HG03457 (cell line): Measurements from ENCODE around the gene KLHL1.
A peak's percentile ranks its signal among the peaks of the same experiment; 100 is the strongest.

Experiments used
- ATAC-seq: cut with Tn5 transposase; IDR thresholded peaks from one replicate; pipeline ENCODE4 v1.9.1; 2021; ENCODE audit warnings: moderate number of reproducible peaks; ENCODE audit not compliant: unreplicated experiment

KLHL1 gene

DNA sequence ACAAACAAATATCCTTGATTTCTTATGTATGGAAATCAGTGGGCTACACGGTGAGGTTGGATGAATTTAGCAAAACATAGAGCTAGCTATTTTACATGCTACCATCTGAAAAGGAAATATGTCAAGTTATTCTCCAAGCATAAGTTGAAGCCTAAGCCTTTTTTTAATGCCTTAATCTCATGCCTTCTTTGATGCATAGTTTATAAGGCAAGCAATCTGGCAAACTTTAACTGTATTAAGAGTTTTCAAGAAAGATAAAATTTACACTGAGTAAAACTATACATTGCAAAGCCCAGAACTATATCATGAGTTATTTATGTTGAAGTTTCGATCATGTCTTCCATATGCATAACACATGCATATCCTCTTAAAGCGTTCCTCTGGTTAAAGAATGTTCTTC is 85.6 kb downstream of the KLHL1 start:
- no peak for ATAC-seq

DNA sequence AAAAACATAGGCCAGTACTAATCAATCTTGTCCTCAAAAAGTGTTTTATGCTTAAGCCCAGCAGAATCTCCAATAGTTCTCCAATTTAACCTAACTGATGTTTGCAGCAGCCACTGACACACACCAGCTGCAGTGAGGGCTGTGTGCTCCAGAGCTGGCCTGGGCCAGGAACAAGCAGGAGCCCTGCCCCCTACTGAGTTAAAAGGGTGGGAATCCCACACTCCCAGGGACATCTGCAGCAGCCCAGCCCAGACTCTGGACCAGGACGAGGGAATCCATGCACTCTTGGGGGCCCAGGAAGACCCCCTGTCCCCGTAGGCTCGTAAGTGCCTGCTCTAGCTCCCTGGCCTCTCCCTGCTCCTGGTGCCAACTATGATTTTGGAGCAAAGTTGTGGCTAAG is 92.1 kb downstream of the KLHL1 start:
- no peak for ATAC-seq

DNA sequence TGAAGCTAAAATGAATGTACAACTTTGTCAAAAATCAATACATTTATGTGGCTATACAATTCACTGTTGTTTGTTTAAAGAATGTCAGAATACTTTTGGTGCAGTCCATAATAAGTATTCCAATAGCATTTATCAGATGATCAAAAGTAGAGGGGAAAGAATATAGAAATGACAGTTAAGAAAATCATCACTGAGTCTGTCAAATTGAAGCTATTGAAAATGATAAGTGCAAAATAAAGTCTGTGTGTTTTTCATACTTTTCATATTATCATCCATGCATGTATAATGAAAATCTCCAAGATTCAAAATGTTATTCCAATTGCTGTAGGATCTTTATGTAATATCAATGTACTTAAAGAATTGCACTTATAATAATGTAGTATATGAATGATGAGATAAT is 93.9 kb downstream of the KLHL1 start:
- no peak for ATAC-seq

DNA sequence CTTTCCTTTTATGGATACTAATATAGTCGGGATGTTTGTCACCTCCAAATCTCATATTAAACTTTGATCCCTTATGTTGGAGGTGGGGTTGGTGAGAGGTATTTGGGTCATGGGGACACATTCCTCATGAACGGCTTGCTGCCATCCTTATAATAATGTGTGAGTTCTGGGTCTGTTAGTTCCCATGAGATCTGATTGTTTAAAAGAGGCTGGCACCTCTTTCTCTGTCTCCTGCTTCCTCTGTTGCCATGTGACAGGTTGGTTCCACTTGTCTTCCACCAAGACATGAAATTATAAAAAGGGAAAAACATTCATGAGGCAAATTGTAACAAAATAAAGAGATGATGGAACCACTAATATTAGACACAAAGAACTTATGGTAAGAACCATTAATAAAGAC is 108.4 kb downstream of the KLHL1 start:
- no peak for ATAC-seq

DNA sequence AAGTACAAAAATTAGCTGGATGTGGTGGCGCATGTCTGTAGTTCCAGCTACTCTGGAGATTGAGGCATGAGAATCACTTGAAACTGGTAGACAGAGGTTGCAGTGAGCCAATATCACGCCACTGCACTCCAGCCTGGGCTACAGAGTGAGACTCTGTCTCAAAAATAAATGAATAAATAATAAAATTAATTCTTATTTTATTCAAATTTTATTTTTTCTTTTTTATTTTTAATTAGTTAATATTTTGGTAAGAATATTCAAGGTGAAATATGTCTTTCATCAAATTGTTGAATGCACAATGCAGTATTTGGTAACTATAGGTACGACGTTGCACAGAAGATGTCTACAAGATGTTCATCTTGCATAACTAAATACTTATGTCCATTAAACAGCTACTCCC is 111.2 kb downstream of the KLHL1 start:
- no peak for ATAC-seq

DNA sequence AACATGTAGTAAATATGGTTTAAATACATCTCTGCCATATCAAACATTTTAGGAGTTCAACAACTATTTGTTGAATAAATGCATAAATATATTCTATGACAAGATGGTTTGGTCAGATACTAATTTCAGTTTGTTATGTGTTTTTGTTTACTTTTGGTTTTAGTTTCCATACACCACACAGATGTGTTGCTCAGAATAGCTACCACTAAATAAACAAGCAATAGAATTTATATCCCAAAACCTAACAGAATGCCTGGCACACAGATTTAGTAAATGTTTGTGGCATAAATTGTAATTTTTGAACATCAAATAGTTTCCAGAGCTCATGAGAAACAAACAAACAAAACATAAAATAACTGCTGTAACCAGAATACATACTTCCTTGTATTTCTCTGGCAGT is 127.5 kb downstream of the KLHL1 start:
- ATAC-seq: no peak

DNA sequence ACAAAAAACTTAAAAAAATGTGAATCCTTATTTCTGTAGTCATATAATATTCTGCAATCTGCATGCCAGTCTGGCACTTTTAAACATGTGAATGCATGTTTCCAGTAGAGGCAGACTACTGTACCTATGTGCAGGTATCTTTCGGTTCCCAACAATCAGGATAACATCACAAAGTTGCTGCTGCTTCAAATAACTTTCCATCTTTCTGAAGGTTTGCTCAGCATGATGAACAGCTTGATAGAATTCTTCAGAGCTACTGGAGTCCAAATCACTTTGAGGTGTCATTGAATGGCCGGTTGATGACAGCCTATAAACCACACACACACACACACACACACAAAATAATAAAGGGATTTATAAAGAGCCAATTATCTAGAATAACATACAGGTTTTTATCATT is 132.8 kb downstream of the KLHL1 start:
- no peak for ATAC-seq

DNA sequence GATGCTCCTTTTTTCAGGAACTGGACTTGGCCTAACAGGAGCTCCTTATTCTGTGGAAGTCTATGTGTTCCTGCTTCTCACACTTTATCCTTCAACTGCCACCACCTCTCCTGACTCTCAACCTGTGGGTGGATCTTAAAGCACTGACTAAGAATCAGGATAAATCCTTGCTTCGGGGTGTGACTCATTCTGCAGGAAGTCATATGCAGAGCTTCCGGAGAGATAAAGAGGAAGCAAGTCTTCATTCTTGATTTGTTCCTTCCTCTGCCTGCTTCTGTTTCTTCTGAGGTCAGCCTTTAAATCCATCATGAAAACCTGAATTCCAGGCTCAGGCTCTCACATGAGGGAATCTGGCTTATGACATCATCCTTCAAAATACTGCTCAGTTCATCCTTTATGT is 137.7 kb downstream of the KLHL1 start:
- ATAC-seq: no peak

DNA sequence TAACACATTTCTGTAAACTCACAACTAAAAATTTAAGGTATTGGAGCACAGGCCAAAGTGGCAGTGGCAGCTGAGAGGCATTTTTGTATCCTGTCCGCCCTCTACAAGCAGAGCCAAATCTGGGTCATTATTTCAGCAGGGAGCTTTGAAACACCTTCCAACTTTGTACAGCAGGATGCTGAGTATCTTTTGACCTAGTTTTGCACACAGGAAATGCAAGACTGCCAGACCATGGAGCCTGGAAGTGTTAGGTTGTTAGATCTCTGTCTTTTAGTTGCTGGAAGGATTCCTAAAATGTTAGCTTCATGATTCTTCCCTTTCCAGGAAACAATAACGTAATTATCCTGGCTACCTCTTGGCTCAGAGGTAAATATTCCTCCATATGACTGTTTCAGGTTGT is 149.2 kb downstream of the KLHL1 start:
- no peak for ATAC-seq

DNA sequence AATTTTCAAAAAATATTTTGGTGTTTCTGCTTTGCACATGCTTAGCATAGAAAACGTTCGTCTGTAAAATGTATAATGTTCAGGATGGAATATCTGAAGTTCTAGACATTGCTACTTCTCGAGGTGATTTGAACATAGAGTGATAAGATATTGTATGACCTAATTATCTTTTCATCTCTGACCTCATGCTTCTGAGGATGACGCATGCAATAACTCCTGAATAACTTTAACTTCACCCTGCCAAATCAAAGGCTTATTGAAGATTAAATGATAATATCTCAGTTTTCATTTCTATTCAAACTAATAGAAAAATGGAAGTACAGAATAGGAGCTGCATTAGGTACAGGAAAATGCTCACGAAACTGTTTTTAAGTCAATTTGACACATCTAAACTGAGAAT is 151.4 kb downstream of the KLHL1 start:
- ATAC-seq: no peak

DNA sequence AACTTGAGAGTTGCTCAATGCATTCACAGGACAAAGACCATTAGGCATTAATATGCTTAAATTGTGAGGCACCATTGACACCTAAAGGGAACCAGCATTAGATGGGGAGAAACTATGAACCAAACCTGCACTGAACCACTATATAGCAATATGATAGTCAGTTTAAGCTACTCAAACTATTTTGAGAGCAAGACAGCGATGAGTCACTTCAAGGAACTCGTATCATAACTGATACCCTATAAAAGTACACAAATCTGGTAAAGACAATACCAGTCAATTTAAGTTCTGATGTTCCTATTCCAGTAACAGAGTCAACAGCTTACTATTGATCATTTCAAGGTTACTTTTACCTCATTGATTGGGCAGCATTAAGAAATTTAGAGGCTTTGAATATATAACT is 151.9 kb downstream of the KLHL1 start:
- ATAC-seq: no peak

DNA sequence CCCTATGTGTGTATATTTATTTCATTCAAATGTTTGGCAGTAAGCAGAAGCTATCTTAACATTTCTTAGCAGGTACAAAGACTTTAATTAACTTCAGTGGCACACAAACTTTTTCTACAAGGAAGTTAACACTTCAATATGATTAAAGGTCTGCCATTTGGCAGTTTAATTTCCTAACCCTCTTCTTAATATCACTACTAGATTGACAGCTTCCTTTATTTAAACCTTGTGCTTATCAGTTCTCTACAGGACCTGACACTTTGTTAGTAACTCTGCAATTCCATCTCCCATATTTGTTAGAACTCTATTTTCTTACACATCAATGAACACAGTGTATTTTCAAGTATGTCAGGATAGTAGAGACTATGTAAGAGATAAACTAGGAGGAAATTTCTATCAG is 153.0 kb downstream of the KLHL1 start:
- no peak for ATAC-seq

DNA sequence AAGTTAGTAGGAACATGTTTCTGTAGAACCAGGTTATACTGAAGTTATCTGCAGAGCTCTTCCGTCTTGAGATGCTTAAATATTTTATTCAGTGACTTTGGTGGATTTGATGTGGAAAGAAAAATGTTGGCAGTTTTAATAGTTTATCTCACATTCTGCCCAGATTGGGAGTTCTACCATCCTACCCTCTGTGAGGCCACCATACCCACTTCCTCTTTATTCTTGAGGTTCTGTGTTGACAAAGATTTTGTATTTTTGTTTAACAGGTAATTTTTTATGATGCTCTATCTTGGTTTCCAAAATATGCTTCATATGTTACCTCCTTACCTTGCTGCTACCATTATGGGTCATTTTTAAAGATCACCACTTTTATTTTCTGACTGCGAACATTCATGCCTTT is 156.8 kb downstream of the KLHL1 start:
- no peak for ATAC-seq

DNA sequence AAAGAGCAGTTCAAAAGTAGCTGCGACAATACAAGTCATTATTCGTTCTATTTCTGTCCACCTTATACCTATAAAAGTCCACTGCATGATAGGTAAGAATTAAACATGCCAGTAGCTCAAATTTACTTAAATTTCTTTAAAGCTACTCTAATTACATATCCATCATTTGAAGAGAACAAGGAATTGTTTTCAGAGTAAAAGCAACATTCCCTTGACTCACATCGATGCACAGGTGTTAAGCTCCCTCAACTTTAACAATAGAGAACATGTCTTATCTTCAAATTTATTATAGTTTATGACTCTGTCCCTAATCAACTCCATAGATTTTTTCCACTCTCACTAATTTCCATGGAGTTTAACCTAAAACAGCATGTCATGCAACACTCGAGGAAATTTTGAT is 158.1 kb downstream of the KLHL1 start:
- ATAC-seq: no peak

DNA sequence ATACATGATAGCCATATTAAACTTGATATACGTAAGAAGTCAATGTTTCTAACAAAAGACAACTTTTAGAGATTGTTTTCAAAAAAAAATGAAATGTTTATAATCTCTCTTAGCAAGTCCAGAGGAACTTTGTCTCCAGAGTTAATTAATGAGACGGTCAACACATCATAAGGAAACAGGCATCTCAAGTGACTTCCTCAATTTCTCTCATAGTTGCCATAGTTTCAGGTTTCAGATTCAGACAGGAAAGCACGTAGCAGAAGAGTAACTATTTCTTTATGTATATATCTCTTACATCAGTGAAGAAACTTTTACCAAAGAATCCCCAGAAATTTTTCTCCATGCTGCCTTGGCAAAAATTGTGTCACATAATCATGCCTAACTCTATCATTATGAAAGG is 160.2 kb downstream of the KLHL1 start:
- peak; percentile 98 for ATAC-seq

DNA sequence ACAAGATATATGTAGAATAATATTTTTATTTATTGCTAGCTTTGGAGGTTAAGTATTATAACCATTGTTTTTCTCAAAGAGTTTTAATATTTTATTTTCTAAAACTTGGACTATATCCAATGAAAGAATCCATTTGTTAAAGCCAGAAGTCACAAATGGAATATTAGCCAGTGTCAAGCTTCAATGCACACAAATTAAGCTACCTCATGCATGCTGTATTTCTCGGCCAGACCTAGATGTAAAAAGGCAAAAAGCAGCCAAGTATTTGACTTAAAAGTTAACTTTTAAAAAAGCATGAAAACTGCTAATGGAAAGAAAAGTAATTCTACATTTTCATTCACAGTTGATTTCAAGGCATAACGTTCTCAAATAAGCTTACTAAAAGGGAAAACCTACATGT is 160.7 kb downstream of the KLHL1 start:
- no peak for ATAC-seq

DNA sequence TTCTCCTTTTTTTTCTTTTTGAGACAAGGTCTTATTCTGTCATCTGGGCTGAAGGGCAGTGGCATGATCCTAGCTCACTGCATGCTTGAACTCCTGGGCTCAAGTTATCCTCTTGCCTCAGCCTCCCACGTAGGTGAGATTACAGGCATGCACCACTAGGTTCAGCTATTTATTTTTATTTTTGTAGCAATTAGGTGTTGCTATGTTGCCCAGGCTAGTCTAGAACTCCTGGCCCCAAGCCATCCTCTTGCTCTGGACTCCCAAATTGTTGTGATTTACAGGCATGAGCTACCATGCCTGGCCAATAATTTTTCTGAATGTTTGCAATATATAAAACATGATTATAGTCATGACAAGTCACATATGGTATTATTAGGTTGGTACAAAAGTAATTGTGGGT is 161.7 kb downstream of the KLHL1 start:
- no peak for ATAC-seq

DNA sequence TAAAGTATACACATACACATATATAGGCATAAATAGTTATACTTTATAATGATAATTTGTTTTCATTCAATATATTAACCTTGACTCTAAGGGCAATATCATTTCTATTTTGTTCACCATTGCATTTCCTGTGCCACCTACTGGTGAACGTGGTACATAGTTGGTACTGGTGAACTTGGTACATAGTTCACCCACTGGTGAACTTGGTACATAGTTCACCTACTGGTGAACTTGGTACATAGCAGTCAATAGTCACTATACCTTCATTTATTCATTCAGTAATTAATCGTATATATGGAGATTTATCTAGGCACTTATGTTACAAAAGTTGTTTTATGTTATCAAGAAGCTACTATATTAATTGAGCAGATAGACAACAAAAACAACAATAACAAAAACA is 173.2 kb downstream of the KLHL1 start:
- ATAC-seq: peak; percentile 98

DNA sequence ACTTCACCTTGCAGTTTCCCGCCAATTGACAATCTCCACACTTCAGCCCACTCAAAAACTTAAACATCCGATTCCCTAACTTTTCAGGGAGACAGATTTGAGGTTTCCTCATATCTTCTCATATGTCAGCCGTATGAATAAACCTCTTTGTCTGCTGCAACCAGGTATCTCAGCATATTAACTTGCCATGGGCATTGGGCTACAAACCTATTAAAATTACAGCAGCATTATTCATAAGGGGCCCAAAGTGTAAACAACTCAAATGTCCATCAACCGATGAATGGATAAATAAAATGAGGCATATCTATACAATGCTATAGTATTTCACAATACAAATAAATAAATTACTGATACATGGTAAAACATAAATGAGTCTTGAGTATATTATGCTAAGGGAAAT is 180.0 kb downstream of the KLHL1 start:
- ATAC-seq: no peak

DNA sequence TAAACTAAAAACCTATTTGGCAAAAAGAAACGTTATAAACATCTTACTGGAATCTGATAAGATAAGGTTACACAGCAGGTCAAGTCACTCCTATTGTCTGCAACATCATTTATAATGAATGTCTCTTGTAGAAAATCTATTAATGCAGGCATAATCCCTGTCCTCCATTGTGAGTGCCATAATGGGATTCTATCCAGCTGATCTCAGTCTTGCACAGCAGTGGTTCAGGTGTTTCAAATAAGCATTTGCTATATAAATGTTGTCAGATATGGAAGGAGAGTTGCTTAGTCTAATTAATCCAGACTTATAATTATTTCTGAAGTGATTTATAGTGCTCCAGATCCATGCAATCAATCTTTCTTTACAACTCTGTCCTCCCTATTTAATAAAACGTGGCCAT is 187.1 kb downstream of the KLHL1 start:
- no peak for ATAC-seq

DNA sequence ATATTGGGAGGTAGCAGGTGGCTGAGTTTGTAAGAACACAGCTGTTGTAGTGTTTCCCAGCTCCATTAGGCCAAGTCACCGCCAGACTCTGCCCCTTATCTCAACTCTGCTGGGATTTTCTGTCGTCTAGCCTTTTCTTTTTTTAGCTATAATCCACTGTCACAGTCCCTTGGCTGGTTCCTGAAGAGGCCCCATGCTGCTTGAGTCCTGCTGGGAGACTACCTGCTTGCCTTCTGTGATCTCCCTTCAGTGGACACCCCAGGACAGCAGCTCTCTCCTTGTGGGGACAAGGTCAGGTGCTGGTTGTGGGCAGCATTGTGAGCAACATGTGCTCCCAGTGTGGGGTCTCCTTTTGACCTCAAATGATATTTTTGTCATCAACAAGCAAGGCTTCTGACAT is 195.6 kb downstream of the KLHL1 start:
- ATAC-seq: no peak

DNA sequence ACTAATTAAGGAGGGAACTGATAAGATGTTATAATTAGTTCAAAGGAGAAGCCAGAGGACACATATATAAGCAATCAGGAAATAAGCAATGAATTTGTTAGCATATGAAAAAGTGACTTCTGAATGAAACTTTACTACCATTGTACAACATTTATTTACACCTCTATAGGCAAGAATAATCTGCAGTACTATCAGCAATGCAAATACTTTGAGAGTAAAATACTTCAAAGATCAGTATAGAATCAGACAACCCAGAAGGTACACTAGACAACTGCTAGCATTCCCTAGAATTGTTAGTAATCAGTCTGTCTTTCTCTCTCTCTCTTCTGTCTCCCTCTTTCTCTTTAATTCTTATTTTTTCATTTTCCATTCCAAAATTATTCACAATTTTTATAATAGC is 197.5 kb downstream of the KLHL1 start:
- no peak for ATAC-seq

DNA sequence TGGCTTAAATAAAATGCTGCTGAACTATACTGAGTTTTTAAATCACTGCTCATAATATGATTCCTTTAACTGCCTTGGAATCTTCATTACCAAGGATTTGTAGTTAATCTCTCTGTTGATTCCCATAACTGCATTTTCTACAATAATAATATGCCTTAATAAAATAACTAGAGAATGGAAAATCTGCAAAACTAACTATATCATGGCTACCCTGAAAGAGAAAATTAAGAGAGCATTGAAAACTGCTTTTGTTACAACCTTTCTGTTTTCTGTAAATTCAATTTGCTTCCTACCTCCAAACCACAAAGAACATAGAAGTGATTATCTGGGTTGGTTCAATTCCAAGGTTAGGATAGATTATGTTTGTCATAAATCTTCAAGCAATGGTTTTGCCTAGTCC is 203.5 kb downstream of the KLHL1 start:
- ATAC-seq: no peak

DNA sequence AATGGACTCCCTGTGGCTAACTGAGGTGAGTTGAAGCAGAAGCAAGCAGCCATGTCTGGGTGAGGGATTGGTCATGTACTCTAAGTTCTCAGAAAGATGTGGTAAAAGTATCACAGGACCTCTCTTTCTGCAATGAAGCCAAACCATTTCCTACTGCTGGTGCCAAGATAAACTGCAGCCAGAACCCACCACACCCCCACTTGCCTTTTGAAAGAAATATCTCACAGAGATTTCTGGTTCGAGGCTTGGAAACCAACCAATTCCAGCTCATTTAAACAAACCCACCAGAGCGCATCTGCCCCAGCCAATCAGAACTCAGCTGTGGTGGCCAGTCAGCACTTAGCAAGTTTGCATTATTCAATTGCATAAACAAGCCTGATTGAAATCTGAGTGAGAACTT is 205.2 kb downstream of the KLHL1 start:
- ATAC-seq: no peak
